ENCODE data around the gene CXCL10. TPM values are rescaled to one million over a fixed set of nuclear protein-coding genes. Genes with fewer than 3 reads are reported as not detected.
A peak's percentile ranks its signal among the peaks of the same experiment; 100 is the strongest.
"Not testable (repeated sequence)": the region's sequence is repeated elsewhere in the genome, so short reads cannot be mapped to it uniquely, and the experiment has no call there.

Gene CXCL10
- total RNA-seq (2014; rRNA removed; shearing (Covaris generic)) = 0.77 and 0.86 TPM in 2 replicates

DNA sequence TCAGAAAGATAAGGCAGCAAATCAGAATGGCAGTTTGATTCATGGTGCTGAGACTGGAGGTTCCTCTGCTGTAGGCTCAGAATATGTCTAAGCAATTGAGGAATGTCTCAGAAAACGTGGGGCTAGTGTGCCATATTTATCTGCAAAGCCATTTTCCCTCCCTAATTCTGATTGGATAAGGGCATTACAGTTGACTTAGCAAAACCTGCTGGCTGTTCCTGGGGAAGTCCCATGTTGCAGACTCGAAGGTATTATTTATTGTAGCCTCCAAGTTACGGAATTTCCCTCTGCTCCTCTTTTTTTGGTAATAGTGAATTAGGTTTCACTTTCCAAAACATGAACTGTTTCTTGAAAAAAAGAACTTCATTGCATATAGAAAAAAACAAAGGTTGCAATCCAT lies at the start of gene CXCL10:
TSS of gene CXCL10 (minus strand) at position 109 of the 400 bp plus-strand sequence. CDS start at position 43, 66 bp downstream.
- peak; percentile 7 for DNase-seq (ENCODE audit: low read depth)

DNA sequence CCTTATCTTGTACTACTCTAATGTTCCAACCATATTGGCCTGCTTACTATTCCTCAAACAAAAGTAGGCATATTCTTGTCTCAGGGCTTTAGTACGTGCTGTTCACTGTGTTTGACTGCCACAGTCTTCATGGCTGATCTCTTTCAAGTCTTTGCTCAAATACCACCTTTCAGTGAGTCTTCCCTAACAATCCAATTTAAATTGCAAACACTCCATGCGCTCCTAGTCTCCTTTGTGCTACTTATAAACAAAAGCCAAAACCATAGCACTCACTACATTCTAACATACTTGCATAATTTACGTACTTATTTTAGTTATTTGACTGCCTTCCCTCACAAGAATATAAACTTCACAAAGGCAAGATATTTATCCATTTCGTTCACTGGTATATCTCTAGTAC lies 49.5 kb upstream of the CXCL10 start:
- DNase-seq (ENCODE audit: low read depth) = no peak

DNA sequence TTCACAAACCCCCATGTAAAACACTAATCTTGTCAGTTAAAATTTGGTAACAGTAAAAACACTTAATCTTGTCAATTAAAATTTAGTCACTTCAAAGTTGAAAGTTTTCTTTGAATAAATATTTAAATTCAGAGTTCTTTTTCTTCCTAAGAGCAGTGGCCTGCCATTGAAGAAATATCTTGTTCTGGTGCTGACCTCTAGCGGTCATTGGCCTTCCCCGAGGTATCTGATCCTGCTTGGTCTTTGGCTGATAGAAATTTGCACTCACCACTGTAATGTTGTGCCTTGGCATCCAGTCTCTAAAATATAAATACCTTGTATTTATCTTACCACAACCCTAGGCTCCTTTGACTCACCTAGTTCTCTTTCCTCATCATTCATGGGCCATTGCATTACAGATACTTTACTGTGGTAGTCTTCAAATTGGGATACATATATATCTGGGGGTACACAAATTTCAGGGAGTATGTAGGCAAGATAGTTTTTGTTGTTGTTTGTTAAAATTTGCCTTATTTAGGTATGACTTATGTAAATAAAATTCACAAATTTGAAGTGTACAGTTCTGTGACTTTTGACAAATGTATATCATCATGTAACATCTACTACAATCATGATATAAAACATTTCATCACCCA lies 44.5 kb upstream of the CXCL10 start:
- DNase-seq (ENCODE audit: low read depth) = peak; percentile 33

DNA sequence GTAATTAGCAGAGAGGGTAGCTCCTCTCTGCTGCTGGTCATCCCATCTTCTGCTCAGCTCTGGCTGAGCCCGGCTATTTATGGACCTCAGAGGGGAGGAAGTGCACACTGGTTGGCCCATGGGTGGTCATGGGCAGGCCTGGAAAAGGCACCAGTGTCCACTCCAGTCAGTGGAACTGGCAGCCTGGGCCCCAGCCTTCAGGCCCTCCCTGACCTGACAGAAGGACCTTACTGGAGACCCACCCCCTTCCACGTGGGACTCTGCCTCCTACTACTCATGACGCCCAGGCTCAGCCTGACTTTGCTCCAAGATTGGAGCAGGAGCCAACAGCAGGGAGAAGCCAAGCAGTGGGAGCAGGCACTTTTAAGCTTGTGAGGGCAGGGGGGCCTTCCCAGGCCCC lies 43.2 kb upstream of the CXCL10 start:
- no peak for DNase-seq (ENCODE audit: low read depth)

DNA sequence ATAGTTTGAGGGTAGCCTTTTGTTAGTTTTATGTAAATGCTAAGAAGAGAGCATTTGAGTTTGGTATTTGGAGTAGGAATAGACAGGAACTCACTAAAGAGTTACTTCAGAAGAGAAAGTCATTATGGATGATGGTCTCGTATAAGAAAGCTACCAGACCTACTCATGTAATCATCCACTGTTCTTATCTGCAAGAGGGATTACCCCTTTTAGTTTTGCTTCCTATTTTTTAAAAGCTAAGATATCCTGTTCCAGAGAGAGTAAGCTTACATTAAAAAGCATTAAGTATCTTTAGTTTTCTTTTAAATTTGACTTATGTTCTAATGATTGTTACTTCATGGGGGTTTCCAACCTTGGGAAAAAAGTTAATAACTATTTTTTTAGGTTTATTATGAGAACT lies 38.7 kb upstream of the CXCL10 start:
- DNase-seq (ENCODE audit: low read depth) = no peak

DNA sequence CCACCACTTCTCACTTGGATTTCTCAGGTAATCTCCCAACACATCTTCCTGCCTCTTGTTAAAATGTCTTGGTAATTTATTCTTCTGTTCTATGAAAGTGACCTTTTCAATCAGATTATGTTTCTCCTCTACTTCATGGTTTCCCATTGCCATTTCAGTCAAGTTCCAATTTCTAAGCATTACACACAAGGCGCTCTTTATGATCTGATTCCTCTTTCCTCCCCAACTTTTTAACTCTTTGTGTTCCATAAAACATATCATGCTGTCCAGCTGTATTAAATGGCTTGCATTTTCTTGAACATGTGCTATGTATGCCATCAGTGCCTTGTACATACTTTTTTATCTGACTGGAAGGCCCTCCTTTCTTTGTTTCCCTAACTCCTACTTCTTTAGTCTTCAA lies 38.1 kb upstream of the CXCL10 start:
- no peak for DNase-seq (ENCODE audit: low read depth)

DNA sequence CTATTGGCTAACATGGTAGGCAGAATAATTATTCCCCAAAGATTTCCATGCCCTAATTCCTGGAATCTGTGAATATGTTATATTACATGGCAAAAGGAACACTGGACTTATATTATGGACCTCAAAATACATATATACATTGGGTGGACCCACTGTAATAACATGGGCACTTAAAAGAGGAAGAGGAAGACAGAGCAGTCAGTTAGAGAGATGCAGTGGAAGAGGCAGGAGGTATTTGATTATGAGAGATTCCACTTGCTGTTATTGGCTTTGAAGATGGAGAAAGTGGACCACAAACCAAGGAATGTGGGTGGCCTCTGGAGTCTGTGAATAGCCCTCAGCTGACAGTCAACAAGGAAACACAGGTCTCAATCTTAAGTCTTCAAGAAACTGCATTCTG lies 37.2 kb upstream of the CXCL10 start:
- no peak for DNase-seq (ENCODE audit: low read depth)

DNA sequence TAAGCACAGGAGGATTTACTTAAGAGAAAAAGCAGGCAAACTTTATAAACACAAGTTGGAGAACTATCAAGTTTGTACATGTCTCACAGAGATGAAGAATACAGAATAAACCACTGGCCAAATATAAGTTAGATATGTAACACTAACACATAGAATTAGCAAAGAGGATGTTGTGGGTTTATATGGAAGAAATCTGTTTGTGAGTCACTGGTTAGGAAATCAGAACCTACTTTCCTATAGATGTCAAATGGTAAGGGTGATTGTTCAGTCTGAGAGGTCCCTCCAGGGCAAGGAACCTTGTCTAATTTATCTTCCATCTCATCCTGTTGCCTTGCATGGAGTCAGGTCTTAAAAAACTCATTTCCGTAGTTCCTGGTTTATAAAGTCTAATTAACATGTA lies 36.5 kb upstream of the CXCL10 start:
- DNase-seq (ENCODE audit: low read depth) = no peak

DNA sequence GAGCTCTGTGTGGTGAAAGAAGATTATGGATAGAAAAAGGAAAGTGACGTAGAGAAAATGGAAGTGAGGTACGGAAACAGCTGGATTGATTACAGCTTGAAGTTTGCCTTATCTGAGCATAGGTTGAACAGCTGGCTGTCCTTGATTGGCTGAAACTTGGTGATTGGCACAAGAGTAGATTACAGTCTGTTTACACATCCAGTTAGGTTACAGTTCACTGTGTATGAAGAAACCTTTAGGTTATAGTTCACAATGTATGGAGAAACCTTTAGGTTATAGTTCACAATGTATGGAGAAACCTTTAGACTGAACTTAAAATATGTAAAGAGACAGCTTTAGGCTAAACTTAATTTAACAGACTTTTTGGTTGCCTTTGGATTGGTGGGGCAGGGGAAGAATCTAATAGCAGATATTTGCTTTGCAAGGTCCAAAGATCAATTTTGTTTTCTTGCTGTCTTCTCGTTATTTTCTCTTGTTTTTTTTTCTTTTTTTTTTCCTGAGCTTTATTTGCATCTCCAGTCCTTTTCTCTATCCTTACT lies 35.7 kb upstream of the CXCL10 start:
- no peak for DNase-seq (ENCODE audit: low read depth)

DNA sequence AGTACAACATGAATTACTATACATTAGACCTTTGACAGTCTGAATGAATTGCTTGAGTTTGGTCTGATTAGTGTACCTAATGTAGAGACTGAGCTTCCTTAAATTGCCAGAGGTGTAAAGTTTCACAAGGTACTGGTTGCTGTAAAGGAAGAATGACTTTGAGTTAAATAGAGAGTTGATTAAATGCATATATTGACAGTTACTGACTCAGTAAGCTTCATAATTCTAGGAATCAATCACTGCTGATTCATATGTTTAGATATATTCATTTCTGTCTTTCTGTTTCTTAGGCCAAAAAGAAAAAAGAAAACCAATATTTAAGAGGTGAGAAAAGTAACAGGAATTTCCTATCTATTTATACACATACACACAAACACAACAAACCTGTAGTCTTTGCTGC lies 35.0 kb upstream of the CXCL10 start:
- no peak for DNase-seq (ENCODE audit: low read depth)

DNA sequence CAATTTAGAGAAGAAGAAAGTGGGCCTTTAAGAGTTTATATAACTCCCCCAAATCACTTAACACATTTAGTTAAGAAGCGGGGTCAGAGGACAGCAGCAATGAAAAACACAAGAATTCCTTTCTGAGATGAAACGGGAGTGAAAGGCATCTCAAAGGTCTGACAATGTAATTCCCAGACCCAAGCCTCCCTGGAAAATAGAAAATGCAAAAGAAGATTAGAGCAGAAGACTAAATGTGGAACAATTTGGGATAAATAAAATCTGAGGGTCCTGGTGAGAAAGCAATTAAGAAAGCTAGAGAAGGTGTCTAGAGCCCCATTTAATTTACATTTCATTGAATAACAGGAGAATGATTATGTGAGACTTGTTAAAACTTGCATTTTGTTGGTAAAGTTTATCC lies 32.1 kb upstream of the CXCL10 start:
- DNase-seq (ENCODE audit: low read depth) = no peak

DNA sequence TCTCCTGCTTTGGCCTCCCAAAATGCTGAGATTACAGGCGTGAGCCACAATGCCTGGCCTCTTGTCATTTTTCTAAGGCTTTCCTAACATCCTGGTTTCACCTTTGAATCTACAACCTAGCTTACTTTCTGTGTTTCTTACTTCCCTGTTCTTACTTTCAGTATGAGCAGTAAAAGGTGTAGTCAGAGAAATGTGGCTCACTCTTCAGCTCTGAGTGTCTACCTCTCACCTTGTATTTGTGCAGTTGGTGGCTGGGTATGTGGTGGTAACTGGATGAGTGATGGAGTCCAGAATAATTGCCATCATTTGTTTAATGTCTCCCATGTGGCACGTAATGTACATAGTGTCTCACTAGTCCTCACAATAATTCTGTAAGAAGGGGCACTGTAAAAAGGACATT lies 31.7 kb upstream of the CXCL10 start:
- no peak for DNase-seq (ENCODE audit: low read depth)

DNA sequence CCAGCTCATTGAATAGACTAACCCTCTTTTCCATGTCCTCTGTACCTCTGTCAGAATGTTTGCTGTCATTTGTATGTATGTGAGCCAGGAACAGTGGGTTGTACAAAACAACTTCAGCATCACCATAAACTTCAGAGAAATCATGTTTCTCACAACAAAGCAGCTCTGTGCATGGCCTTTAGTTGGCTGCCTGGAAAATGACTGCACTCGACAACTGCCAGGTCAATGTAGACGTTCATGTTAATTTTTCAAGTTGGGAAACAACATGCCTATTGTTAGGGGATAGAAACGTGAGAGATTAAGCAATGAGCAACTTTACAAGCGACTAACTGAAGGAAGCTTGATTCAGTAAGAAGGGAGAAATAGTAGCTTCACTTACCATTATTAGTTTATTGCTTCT lies 30.4 kb upstream of the CXCL10 start:
- DNase-seq (ENCODE audit: low read depth) = no peak

DNA sequence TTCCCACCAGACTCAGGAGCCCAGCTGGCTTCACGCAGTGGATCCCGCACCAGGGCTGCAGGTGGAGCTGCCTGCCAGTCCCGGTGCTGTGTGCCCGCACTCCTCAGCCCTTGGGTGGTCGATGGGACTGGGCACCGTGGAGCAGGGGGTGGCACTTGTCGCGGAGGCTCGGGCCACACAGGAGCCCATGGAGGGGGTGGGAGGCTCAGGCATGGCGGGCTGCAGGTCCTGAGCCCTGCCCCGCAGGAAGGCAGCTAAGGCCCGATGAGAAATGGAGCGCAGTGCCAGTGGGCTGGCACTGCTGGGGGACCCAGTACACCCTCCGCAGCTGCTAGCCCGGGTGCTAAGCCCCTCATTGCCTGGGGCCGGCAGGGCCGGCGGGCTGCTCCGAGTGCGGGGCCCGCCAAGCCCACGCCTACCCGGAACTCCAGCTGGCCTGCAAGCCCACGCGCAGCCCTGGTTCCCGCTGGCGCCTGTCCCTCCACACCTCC lies 27.3 kb upstream of the CXCL10 start:
- DNase-seq (ENCODE audit: low read depth) = not testable (repeated sequence)

DNA sequence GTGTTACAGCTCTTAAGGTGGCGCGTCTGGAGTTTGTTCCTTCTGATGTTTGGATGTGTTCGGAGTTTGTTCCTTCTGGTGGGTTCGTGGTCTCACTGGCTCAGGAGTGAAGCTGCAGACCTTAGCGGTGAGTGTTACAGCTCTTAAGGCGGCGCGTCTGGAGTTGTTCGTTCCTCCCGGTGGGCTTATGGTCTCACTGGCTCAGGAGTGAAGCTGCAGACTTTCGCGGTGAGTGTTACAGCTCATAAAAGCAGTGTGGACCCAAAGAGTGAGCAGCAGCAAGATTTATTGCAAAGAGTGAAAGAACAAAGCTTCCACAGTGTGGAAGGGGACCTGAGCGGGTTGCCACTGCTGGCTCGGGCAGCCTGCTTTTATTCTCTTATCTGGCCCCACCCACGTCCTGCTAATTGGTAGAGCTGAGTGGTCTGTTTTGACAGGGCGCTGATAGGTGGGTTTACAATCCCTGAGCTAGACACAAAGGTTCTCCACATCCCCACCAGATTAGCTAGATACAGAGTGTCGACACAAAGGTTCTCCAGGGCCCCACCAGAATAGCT lies 26.6 kb upstream of the CXCL10 start:
- DNase-seq (ENCODE audit: low read depth) = not testable (repeated sequence)

DNA sequence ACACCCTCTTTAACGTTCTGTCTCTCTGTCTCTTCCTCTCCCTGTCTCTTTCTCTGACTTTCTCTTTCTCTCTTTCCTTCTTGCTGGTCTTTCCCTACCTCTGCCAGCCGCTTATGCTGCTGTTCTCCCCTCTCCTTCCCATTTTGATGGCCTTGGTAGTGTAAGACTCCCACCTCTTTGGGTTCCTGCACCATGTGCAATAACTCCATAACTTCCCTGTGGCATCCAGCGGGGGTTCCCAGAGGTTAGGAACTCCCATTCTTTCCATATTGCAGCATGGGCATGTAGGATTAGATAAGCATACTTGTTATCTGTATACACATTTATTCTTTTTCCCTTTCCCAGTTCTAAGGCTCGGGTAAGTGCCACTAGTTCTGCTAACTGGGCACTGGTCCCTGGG lies 21.4 kb upstream of the CXCL10 start:
- DNase-seq (ENCODE audit: low read depth) = not testable (repeated sequence)

DNA sequence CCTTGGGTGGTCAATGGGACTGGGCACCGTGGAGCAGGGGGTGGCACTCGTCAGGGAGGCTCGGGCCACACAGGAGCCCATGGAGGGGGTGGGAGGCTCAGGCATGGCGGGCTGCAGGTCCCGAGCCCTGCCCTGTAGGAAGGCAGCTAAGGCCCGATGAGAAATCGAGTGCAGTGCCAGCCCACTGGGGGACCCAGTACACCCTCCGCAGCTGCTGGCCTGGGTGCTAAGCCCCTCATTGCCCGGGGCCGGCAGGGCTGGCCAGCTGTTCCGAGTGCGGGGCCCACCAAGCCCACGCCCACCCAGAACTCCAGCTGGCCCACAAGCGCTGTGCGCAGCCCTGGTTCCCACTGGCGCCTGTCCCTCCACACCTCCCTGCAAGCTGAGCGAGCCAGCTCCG lies 20.0 kb upstream of the CXCL10 start:
- DNase-seq (ENCODE audit: low read depth) = not testable (repeated sequence)

DNA sequence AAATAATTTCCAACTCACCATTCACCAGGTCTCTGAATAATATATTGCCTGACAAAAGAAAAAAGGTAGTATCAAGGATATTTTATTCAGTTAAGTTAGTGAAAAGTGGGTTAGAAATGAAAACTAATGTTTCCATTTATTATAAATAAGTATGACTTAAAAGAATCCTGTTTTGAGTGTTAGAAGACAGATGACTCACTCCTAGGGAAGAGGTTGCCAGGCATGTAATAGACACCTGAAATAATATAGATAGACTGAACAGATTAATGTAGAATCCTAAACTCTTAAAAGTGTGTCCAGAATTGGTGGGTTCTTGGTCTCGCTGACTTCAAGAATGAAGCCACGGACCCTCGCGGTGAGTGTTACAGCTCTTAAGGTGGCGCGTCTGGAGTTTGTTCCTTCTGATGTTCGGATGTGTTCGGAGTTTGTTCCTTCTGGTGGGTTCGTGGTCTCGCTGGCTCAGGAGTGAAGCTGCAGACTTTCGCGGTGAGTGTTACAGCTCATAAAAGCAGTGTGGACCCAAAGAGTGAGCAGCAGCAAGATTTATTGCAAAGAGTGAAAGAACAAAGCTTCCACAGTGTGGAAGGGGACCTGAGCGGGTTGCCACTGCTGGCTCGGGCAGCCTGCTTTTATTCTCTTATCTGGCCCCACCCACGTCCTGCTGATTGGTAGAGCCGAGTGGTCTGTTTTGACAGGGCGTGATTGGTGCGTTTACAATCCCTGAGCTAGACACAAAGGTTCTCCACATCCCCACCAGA lies 19.1 kb upstream of the CXCL10 start:
- DNase-seq (ENCODE audit: low read depth) = not testable (repeated sequence)

DNA sequence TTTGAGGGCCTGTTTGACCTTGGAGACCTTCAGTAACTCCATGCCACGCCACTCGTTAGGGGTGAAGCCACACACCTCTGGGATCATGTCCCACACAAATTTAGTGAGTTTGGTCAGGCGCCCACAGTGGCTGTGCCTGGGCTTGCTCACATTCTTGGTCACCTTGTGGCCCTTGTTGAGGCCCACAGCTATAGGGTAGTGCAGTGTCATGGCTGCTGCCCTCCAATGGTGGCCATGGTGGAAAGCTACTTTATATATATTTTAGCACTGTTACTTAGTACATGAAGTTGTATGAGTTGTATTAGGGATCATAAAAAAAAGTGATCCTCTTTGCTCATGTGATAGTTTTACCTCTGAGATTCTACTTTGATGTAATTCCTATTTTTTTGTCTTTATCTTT lies 13.6 kb upstream of the CXCL10 start:
- DNase-seq (ENCODE audit: low read depth) = no peak

DNA sequence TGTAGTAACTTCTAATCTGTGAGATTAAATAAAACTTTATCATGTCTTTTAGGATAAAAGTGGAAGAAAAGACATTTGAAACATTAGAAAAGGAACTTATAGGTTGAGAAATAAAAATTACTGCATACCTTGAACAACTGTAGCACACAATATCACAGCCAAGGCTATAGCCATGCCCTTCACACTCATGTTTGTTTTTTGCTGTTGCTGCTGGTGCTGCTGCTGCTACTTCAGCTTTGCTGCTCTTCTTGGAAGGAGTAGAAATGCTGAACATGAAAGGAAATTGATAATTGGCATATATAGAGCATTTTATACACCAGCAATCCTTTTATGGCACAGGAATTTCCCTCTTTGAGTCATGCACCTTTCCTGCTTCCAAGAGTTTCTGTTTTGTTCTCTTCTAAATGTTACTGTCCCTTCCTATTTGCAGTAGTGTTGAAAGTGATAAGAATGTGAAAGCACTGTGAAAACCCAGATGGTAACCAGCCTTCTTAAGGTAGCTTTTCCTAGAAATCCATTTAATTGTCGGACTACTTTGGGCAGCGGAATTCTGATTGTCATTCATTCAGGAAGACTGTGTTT lies 12.6 kb upstream of the CXCL10 start, which contains the start of gene CXCL11:
TSS of gene CXCL11 (minus strand) at position 272 of the 582 bp plus-strand sequence. CDS start at position 189, 83 bp downstream.
- peak; percentile 4 for DNase-seq (ENCODE audit: low read depth)

DNA sequence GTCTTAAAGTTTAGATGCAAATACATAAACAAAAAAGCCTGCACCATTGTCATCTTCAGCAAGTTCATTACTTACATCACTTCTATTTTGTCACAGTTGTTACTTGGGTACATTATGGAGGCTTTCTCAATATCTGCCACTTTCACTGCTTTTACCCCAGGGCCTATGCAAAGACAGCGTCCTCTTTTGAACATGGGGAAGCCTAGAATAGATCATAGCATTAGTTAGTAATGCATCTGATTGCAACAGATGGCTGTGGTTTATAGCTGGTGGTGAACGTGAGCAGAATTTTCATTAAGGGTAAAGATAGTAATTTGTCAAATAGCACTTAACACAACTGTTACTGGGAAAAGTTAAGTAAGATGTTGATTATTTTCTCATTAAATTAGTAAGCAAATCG lies 11.8 kb upstream of the CXCL10 start:
- DNase-seq (ENCODE audit: low read depth) = no peak

DNA sequence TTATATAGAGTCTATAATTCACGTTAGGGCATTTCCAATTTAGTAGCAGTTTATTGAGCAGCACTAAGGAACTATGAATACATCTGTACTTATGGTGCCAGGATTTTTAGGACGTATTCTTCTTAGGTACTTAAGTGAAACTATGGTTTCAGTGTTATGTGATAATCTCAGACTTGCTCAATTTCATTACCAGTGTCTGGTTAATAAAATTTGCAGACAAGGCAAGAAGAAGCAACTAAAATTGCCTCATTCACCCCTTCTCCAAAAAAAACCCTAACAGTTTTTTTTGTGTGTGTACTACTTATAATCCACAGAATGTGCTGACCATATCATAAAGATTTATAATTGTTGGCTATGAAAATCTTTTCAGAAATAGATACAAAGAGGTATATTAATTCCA lies 6.0 kb upstream of the CXCL10 start:
- DNase-seq (ENCODE audit: low read depth) = no peak
